ENCODE data around the gene AQP5.

The AQP5 gene

GRCh38 chr12:49951411-49952240 is 10.0 kb upstream of the AQP5 start:
- Histone ChIP-seq H3K9ac (no peak overlapping the region), H3K4me1 (peaks cover 4% of the 10 kb centered on the region), H3K79me2 (no peaks in the 10 kb centered on the region), H3K27me3 (ENCODE audit: control insufficient read depth, insufficient read depth, low read length) (no peaks in the 10 kb centered on the region), H2AFZ (no peak overlapping the region), H3K36me3 (ENCODE audit: control insufficient read depth, insufficient read depth, low read length) (no peaks in the 10 kb centered on the region), H3K27ac (no peak overlapping the region), H3K4me3 (ENCODE audit: low read depth, low read length) (no peak overlapping the region), H3K9me3 (ENCODE audit: control insufficient read depth, low read length) (no peaks in the 10 kb centered on the region), H3K4me2 (ENCODE audit: low read length) (no peak overlapping the region)
- no peak for TF ChIP-seq CTCF (IDR thresholded peaks at IDR 0.05)

- H3K27me3 ChIP-seq (ENCODE audit: control insufficient read depth, insufficient read depth, low read length), result no peaks in the 10 kb centered on the region
- TF ChIP-seq CTCF (IDR thresholded peaks at IDR 0.05), result no peak
- no peak overlapping the region for H3K4me3 ChIP-seq (ENCODE audit: low read depth, low read length)
- H3K9ac ChIP-seq, result no peak overlapping the region
- H3K4me2 ChIP-seq (ENCODE audit: low read length), result no peak overlapping the region
- no peak overlapping the region for H2AFZ ChIP-seq
- H3K27ac ChIP-seq, result no peak overlapping the region
- H3K79me2 ChIP-seq, result no peaks in the 10 kb centered on the region
- no peaks in the 10 kb centered on the region for H3K9me3 ChIP-seq (ENCODE audit: control insufficient read depth, low read length)
- H3K4me1 ChIP-seq, result peaks cover 4% of the 10 kb centered on the region
- no peaks in the 10 kb centered on the region for H3K36me3 ChIP-seq (ENCODE audit: control insufficient read depth, insufficient read depth, low read length)
Observed at GRCh38 chr12:49952391-49953055, 9.1 kb upstream of the AQP5 start.

GRCh38 chr12:49953151-49953550 is 8.5 kb upstream of the AQP5 start:
- no peak overlapping the region for H3K4me3 ChIP-seq (ENCODE audit: low read depth, low read length)
- H3K4me2 ChIP-seq (ENCODE audit: low read length), result no peak overlapping the region
- no peaks in the 10 kb centered on the region for H3K36me3 ChIP-seq (ENCODE audit: control insufficient read depth, insufficient read depth, low read length)
- H2AFZ ChIP-seq, result no peak overlapping the region
- no peak for TF ChIP-seq CTCF (IDR thresholded peaks at IDR 0.05)
- H3K4me1 ChIP-seq, result peaks cover 4% of the 10 kb centered on the region
- no peaks in the 10 kb centered on the region for H3K79me2 ChIP-seq
- H3K9me3 ChIP-seq (ENCODE audit: control insufficient read depth, low read length), result no peaks in the 10 kb centered on the region
- H3K27me3 ChIP-seq (ENCODE audit: control insufficient read depth, insufficient read depth, low read length), result no peaks in the 10 kb centered on the region
- H3K9ac ChIP-seq, result no peak overlapping the region
- no peak overlapping the region for H3K27ac ChIP-seq

- Histone ChIP-seq H3K27me3 (ENCODE audit: control insufficient read depth, insufficient read depth, low read length) (no peaks in the 10 kb centered on the region), H3K4me3 (ENCODE audit: low read depth, low read length) (no peak overlapping the region)
- TF ChIP-seq CTCF (IDR thresholded peaks at IDR 0.05), result no peak
Observed at GRCh38 chr12:49953961-49954846, 7.5 kb upstream of the AQP5 start.

More at GRCh38 chr12:49953961-49954846, 7.5 kb upstream of the AQP5 start:
- no peaks in the 10 kb centered on the region for H3K36me3 ChIP-seq (ENCODE audit: control insufficient read depth, insufficient read depth, low read length)
- H3K4me1 ChIP-seq, result peaks cover 4% of the 10 kb centered on the region
- H3K4me2 ChIP-seq (ENCODE audit: low read length), result no peak overlapping the region
- no peak overlapping the region for H3K9ac ChIP-seq
- H2AFZ ChIP-seq, result no peak overlapping the region
- H3K9me3 ChIP-seq (ENCODE audit: control insufficient read depth, low read length), result no peaks in the 10 kb centered on the region
- H3K27ac ChIP-seq, result no peak overlapping the region
- no peaks in the 10 kb centered on the region for H3K79me2 ChIP-seq
